ENCODE results near the gene TNIK.

Gene TNIK

GRCh38 chr3:171416666-171417065 lies 43.5 kb downstream of the TNIK start:
- Histone ChIP-seq H3K27me3 (ENCODE audit: insufficient read depth, low read length) (no peaks in the 10 kb centered on the region), H3K36me3 (ENCODE audit: insufficient read depth, low read length) (no peaks in the 10 kb centered on the region), H3K4me2 (ENCODE audit: low read length) (no peak overlapping the region), H3K9me3 (ENCODE audit: low read length) (no peaks in the 10 kb centered on the region), H2AFZ (ENCODE audit: low read length) (no peak overlapping the region), H3K9ac (ENCODE audit: low read length) (no peak overlapping the region), H3F3A (ENCODE audit: insufficient read depth, low read length) (no peaks in the 10 kb centered on the region), H3K27ac (ENCODE audit: low read depth, low read length, poor library complexity, severe bottlenecking) (no peak overlapping the region), H3K4me1 (ENCODE audit: insufficient read depth, low read length, severe bottlenecking) (no peaks in the 10 kb centered on the region), H3K4me3 (ENCODE audit: low read depth, low read length, poor library complexity, severe bottlenecking) (no peak overlapping the region), H4K20me1 (ENCODE audit: insufficient read depth, low read length) (no peaks in the 10 kb centered on the region), H3K79me2 (ENCODE audit: insufficient read depth, low read length) (no peaks in the 10 kb centered on the region), H3K9me2 (ENCODE audit: low read depth, low read length) (no peaks in the 10 kb centered on the region)
- TF ChIP-seq EZH2 (IDR thresholded peaks at IDR 0.05; ENCODE audit: borderline replicate concordance, low read length) (no peak), CTCF (IDR thresholded peaks at IDR 0.05; ENCODE audit: low read length) (no peak)

GRCh38 chr3:171416061-171416460 lies 44.1 kb downstream of the TNIK start:
- no peak overlapping the region for H2AFZ ChIP-seq (ENCODE audit: low read length)
- no peaks in the 10 kb centered on the region for H3K27me3 ChIP-seq (ENCODE audit: insufficient read depth, low read length)
- no peak overlapping the region for H3K4me3 ChIP-seq (ENCODE audit: low read depth, low read length, poor library complexity, severe bottlenecking)
- H3K4me2 ChIP-seq (ENCODE audit: low read length): no peak overlapping the region
- no peaks in the 10 kb centered on the region for H3K79me2 ChIP-seq (ENCODE audit: insufficient read depth, low read length)
- H3K4me1 ChIP-seq (ENCODE audit: insufficient read depth, low read length, severe bottlenecking): no peaks in the 10 kb centered on the region
- no peak overlapping the region for H3K27ac ChIP-seq (ENCODE audit: low read depth, low read length, poor library complexity, severe bottlenecking)
- no peaks in the 10 kb centered on the region for H3F3A ChIP-seq (ENCODE audit: insufficient read depth, low read length)
- H3K36me3 ChIP-seq (ENCODE audit: insufficient read depth, low read length): no peaks in the 10 kb centered on the region
- no peaks in the 10 kb centered on the region for H3K9me2 ChIP-seq (ENCODE audit: low read depth, low read length)
- no peak overlapping the region for H3K9ac ChIP-seq (ENCODE audit: low read length)
- no peaks in the 10 kb centered on the region for H3K9me3 ChIP-seq (ENCODE audit: low read length)
- no peak for TF ChIP-seq CTCF (IDR thresholded peaks at IDR 0.05; ENCODE audit: low read length)
- TF ChIP-seq EZH2 (IDR thresholded peaks at IDR 0.05; ENCODE audit: borderline replicate concordance, low read length): no peak
- H4K20me1 ChIP-seq (ENCODE audit: insufficient read depth, low read length): no peaks in the 10 kb centered on the region

GRCh38 chr3:171415070-171415469 lies 45.1 kb downstream of the TNIK start:
- Histone ChIP-seq H3K9me2 (ENCODE audit: low read depth, low read length) (no peaks in the 10 kb centered on the region), H3K27me3 (ENCODE audit: insufficient read depth, low read length) (no peaks in the 10 kb centered on the region), H2AFZ (ENCODE audit: low read length) (no peak overlapping the region), H3K27ac (ENCODE audit: low read depth, low read length, poor library complexity, severe bottlenecking) (no peak overlapping the region), H3K36me3 (ENCODE audit: insufficient read depth, low read length) (no peaks in the 10 kb centered on the region), H4K20me1 (ENCODE audit: insufficient read depth, low read length) (no peaks in the 10 kb centered on the region), H3K9ac (ENCODE audit: low read length) (no peak overlapping the region), H3F3A (ENCODE audit: insufficient read depth, low read length) (no peaks in the 10 kb centered on the region), H3K79me2 (ENCODE audit: insufficient read depth, low read length) (no peaks in the 10 kb centered on the region), H3K4me3 (ENCODE audit: low read depth, low read length, poor library complexity, severe bottlenecking) (no peak overlapping the region), H3K9me3 (ENCODE audit: low read length) (no peaks in the 10 kb centered on the region), H3K4me1 (ENCODE audit: insufficient read depth, low read length, severe bottlenecking) (no peaks in the 10 kb centered on the region), H3K4me2 (ENCODE audit: low read length) (no peak overlapping the region)
- TF ChIP-seq CTCF (IDR thresholded peaks at IDR 0.05; ENCODE audit: low read length): no peak

Measured in OCI-LY1 (cell line).